Measurements from ENCODE around the gene NACC2.

GRCh38 chr9:136043441-136043991, 51.6 kb downstream of the NACC2 start:
- TF ChIP-seq PATZ1 (CRISPR knock-in tag; IDR thresholded peaks at IDR 0.05; ENCODE audit: borderline replicate concordance), result no peak
- no peak for TF ChIP-seq TOX (CRISPR knock-in tag; IDR thresholded peaks at IDR 0.05; ENCODE audit: borderline replicate concordance)
- no peak for TF ChIP-seq ARNTL (CRISPR knock-in tag; IDR thresholded peaks at IDR 0.05; ENCODE audit: borderline replicate concordance, low read depth)
- TF ChIP-seq CREB5 (CRISPR knock-in tag; IDR thresholded peaks at IDR 0.05; ENCODE audit: low read depth), result no peak
- no peak for TF ChIP-seq RARB (CRISPR knock-in tag; IDR thresholded peaks at IDR 0.05)
- no peak for TF ChIP-seq ESRRG (CRISPR knock-in tag; IDR thresholded peaks at IDR 0.05)
- TF ChIP-seq ZC3H10 (CRISPR knock-in tag; IDR thresholded peaks at IDR 0.05), result no peak
- no peak for TF ChIP-seq ZNF70 (CRISPR knock-in tag; IDR thresholded peaks at IDR 0.05)
- no peak for TF ChIP-seq OSR1 (CRISPR knock-in tag; IDR thresholded peaks at IDR 0.05)
- no peak for TF ChIP-seq ZFP3 (CRISPR knock-in tag; IDR thresholded peaks at IDR 0.05)
- TF ChIP-seq SNAI2 (CRISPR knock-in tag; IDR thresholded peaks at IDR 0.05), result no peak
- TF ChIP-seq, protein P1, sequence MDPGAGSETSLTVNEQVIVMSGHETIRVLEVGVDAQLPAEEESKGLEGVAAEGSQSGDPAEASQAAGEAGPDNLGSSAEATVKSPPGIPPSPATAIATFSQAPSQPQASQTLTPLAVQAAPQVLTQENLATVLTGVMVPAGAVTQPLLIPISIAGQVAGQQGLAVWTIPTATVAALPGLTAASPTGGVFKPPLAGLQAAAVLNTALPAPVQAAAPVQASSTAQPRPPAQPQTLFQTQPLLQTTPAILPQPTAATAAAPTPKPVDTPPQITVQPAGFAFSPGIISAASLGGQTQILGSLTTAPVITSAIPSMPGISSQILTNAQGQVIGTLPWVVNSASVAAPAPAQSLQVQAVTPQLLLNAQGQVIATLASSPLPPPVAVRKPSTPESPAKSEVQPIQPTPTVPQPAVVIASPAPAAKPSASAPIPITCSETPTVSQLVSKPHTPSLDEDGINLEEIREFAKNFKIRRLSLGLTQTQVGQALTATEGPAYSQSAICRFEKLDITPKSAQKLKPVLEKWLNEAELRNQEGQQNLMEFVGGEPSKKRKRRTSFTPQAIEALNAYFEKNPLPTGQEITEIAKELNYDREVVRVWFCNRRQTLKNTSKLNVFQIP (CRISPR knock-in tag; IDR thresholded peaks at IDR 0.05; ENCODE audit: borderline replicate concordance, low read depth), result no peak
- TF ChIP-seq GLIS3 (CRISPR knock-in tag; IDR thresholded peaks at IDR 0.05), result no peak
- no peak for TF ChIP-seq ZFP30 (CRISPR knock-in tag; IDR thresholded peaks at IDR 0.05)
